LNCAP (cell line): ENCODE measurements around the gene ITPKB.

ENCODE experiments used
- TF ChIP-seq, protein P1 (sequence below): fragments of 450-650 bp; IDR thresholded peaks from 2 replicates; pipeline ENCODE4 v1.5.1; 2017; ENCODE audit warnings: mild to moderate bottlenecking

Gene ITPKB

DNA sequence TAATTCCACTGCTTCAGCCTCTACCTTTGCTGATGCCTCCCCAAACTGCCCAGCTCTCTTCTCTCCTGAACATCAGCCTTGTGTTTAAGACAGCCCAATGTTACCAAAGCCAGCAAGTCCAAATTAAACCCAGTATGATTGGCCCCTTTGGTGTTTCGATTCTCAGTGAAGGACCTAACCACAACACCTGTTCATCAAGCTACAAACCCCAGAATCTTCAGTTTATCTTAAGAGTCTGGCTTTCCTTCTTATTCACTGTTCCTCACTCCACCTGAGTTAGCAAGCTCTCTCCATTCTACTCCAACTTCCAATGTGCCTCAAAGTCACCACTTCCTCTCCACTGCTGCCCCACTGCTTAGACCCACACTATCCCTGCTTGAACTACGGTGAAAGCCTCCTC lies 25.5 kb upstream of the ITPKB start:
- TF ChIP-seq, protein P1, sequence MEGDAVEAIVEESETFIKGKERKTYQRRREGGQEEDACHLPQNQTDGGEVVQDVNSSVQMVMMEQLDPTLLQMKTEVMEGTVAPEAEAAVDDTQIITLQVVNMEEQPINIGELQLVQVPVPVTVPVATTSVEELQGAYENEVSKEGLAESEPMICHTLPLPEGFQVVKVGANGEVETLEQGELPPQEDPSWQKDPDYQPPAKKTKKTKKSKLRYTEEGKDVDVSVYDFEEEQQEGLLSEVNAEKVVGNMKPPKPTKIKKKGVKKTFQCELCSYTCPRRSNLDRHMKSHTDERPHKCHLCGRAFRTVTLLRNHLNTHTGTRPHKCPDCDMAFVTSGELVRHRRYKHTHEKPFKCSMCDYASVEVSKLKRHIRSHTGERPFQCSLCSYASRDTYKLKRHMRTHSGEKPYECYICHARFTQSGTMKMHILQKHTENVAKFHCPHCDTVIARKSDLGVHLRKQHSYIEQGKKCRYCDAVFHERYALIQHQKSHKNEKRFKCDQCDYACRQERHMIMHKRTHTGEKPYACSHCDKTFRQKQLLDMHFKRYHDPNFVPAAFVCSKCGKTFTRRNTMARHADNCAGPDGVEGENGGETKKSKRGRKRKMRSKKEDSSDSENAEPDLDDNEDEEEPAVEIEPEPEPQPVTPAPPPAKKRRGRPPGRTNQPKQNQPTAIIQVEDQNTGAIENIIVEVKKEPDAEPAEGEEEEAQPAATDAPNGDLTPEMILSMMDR = no peak

DNA sequence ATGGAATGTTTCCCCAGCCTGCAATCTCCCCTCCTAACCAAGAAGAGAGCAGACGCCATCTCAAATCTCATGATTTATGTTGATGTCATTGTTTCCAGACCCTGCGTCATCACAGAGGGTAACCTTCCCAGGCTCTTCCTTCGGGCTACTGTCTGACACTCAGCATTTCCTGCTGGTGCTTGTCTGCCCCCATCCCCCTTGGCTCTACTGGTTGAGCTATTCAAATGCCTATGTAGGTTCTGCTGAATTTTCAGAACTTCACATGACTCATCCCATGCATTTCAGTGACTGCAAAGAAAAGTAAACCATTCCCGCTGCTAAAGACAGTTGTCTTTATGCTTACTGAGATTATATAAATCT lies 24.8 kb upstream of the ITPKB start:
- TF ChIP-seq, protein P1 = no peak

DNA sequence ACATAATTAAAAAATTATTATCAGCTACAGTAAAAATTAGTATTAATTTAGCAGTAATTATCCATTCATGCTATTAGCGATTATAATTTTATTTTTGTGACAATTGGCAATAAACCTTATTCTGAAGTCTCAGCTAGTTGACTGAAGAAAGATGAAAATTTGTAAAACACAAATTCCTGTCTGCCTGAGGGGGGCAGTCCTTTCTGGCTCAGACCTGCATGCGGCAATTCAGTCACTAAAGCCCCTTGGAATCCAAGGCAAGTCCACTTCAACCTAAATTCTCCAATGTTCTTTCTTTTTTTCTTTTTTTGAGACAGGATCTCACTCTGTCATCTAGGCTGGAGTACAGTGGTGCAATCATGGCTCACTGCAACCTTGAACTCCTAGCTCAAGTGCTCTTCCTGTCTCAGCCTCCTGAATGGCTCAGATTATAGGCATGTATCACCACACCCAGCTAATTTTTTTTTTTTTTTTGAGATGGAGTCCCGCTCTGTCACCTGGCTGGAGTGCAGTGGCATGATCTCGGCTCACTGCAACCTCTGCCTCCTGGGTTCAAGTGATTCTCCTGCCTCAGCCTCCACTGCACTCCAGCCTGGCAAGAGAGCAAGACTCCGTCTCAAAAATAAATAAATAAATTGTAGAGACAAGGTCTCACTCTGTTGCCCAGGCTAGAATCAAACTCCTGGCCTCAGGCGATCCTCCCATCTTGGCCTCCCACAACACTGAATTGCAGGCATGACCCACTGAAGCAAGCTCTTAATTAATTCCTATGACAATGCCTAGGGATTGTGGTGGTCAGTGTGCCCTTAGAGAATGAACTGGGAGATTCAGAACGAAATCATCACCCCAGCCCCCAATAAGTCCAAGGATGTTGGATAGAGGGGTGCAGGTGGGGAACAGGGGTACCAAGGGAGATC lies 24.2 kb upstream of the ITPKB start:
- TF ChIP-seq, protein P1 = no peak

DNA sequence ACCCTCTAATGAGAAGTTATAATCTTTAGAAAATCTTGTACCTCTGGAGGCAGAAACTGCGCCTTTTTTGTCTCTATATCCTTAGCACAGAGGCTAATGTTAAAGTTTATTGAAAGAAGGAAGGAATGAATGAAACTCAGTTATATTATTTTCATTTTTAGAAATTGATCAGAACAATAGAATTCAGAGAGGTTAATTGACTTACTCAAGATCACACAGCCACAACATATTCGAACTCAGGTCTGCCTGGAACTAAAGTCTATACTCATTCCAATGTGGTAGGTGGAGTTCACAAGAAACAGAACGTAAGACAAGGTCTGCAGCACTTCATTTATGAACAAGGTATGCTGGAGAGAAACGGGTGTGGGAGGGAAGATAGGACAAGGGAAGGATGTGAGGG lies 23.0 kb upstream of the ITPKB start:
- TF ChIP-seq, protein P1 = no peak

DNA sequence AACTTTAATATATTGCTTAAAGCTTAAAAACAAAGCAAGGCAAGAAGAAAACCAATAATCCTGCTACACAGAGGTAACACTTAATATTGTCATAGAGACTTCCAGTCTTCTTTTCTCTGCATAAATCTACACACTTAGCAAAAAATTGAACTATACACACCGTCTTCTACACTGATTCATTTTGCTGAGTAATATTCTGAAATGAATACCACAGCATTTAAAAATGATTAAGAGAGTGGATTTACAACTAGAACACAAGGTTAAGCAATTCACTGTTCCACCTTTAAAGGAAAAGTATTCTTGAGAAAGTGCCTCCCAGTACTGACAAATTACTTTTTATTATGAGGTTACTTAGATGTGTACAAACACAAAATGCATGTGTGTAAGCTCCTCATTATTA lies 22.2 kb upstream of the ITPKB start:
- TF ChIP-seq, protein P1 = no peak

DNA sequence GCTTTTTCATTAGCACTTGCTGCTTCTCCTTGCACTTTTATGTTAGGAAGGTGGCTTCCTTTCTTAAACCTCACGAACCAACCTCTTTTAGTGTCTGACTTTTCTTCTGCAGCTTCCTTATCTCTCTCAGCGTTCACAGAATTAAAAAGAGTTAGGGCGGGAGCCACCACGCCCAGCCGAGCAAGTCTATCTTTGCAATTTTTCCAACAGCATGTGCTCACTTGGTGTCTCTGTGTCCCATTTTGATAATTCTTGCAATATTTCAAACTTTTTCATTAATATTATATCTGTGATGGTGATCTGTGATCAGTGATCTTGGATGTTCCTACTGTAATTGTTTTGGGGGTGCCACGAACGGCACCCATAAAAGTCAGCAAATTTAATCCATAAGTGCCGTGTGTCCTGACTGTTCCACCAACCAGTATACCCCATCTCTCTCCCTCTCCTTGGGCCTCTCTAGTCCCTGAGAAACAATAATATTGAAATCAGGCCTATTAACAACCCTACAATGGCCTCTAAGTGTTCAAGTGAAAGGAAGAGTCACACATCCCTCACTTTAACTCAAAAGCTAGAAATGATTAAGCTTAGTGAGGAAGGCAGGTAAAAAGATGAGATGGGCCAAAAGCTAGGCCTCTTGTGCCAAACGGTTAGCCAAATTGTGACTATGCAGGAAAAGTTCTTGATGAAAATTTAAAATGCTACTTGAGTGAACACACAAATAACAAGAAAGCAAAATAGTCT lies 15.9 kb upstream of the ITPKB start:
- TF ChIP-seq, protein P1 = no peak

DNA sequence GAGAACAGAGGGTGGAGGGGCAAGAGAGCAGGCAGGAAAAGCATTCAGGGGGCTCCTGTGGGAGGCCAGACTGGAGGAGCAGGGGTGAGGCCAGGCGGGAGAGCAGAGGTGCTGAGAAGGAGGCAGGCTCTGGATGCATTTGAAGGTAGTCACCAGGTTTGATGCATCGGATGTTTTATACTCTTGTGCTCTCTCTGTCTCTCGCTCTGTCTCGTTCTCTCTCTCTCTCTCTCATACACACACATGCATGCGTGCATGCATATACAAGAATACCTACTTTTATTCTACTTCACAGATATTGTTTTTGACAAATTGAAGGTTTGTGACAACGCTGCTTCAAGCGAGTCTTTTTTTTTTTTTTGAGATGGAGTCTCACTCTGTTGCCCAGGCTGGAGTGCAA lies 15.0 kb upstream of the ITPKB start:
- TF ChIP-seq, protein P1 = no peak
